Measurements from ENCODE around the gene ERAP2. TPM values are rescaled to one million over a fixed set of nuclear protein-coding genes. Genes with fewer than 3 reads are reported as not detected.
"Not testable (repeated sequence)": the region's sequence is repeated elsewhere in the genome, so short reads cannot be mapped to it uniquely, and the experiment has no call there.

ERAP2 gene
- polyA plus RNA-seq, 1 experiment = 2.5 TPM

- no peaks in the 10 kb centered on the region for H3K9me3 ChIP-seq (ENCODE audit: control insufficient read depth, insufficient read depth, low read length)
- no peak for DNase-seq (ENCODE audit: low read depth, low spot score)
- no peak overlapping the region for H3K4me3 ChIP-seq (ENCODE audit: low read depth, low read length)
- ChIA-PET CTCF (interaction anchor here (0.7 kb wide), 1 partner anchor 85 kb away, joined by 3 read pairs; no protein-coding TSS in a partner anchor), POLR2A (no interaction called here)
- no peaks in the 10 kb centered on the region for H3K27me3 ChIP-seq (ENCODE audit: control insufficient read depth, insufficient read depth, low read length)
- no peak for TF ChIP-seq CTCF (IDR thresholded peaks at IDR 0.05; ENCODE audit: low read depth, low read length)
- H3K27ac ChIP-seq (ENCODE audit: low read depth, low read length) = no peak overlapping the region
Observed at GRCh38 chr5:96837303-96837702, 39.0 kb upstream of the ERAP2 start.

GRCh38 chr5:96838201-96839070, 37.9 kb upstream of the ERAP2 start:
- no peak for DNase-seq (ENCODE audit: low read depth, low spot score)
- Histone ChIP-seq H3K27me3 (ENCODE audit: control insufficient read depth, insufficient read depth, low read length) (no peaks in the 10 kb centered on the region), H3K27ac (ENCODE audit: low read depth, low read length) (no peak overlapping the region), H3K4me3 (ENCODE audit: low read depth, low read length) (no peak overlapping the region), H3K9me3 (ENCODE audit: control insufficient read depth, insufficient read depth, low read length) (no peaks in the 10 kb centered on the region)
- no peak for TF ChIP-seq CTCF (IDR thresholded peaks at IDR 0.05; ENCODE audit: low read depth, low read length)
- ChIA-PET POLR2A (interaction anchor here (0.6 kb wide), 1 partner anchor 119 kb away, joined by 3 read pairs; no protein-coding TSS in a partner anchor), CTCF (interaction anchor here (0.8 kb wide), 1 partner anchor 159 kb away, joined by 3 read pairs; no protein-coding TSS in a partner anchor)

GRCh38 chr5:96839071-96839592, 37.2 kb upstream of the ERAP2 start:
- H3K4me3 ChIP-seq (ENCODE audit: low read depth, low read length) = no peak overlapping the region
- no peaks in the 10 kb centered on the region for H3K27me3 ChIP-seq (ENCODE audit: control insufficient read depth, insufficient read depth, low read length)
- DNase-seq (ENCODE audit: low read depth, low spot score) = no peak
- ChIA-PET CTCF (interaction anchor here (0.8 kb wide), 1 partner anchor 158 kb away, joined by 3 read pairs; no protein-coding TSS in a partner anchor), POLR2A (no interaction called here)
- no peak for TF ChIP-seq CTCF (IDR thresholded peaks at IDR 0.05; ENCODE audit: low read depth, low read length)
- H3K27ac ChIP-seq (ENCODE audit: low read depth, low read length) = no peak overlapping the region
- H3K9me3 ChIP-seq (ENCODE audit: control insufficient read depth, insufficient read depth, low read length) = no peaks in the 10 kb centered on the region

GRCh38 chr5:96841931-96842330, 34.4 kb upstream of the ERAP2 start:
- H3K4me3 ChIP-seq (ENCODE audit: low read depth, low read length); H3K27ac ChIP-seq (ENCODE audit: low read depth, low read length); H3K9me3 ChIP-seq (ENCODE audit: control insufficient read depth, insufficient read depth, low read length); CTCF ChIA-PET; H3K27me3 ChIP-seq (ENCODE audit: control insufficient read depth, insufficient read depth, low read length); DNase-seq (ENCODE audit: low read depth, low spot score); POLR2A ChIA-PET: not testable (repeated sequence)

- H3K27ac ChIP-seq (ENCODE audit: low read depth, low read length) = no peak overlapping the region
- no peaks in the 10 kb centered on the region for H3K27me3 ChIP-seq (ENCODE audit: control insufficient read depth, insufficient read depth, low read length)
- POLR2A ChIA-PET = no interaction called here
- no peaks in the 10 kb centered on the region for H3K9me3 ChIP-seq (ENCODE audit: control insufficient read depth, insufficient read depth, low read length)
- CTCF ChIA-PET = no interaction called here
- H3K4me3 ChIP-seq (ENCODE audit: low read depth, low read length) = no peak overlapping the region
- no peak for TF ChIP-seq CTCF (IDR thresholded peaks at IDR 0.05; ENCODE audit: low read depth, low read length)
- DNase-seq (ENCODE audit: low read depth, low spot score) = no peak
Observed at GRCh38 chr5:96843140-96843539, 33.2 kb upstream of the ERAP2 start.

Measured in AG04450 (cell line).